Fibroblast of lung (primary cell): ENCODE measurements around the gene DNAH17. TPM values are rescaled to one million over a fixed set of nuclear protein-coding genes. Genes with fewer than 3 reads are reported as not detected.

Experiments
- DNase-seq, 2 donors: peaks; one replicate each; pipeline versions ENCODE4 v3.0.0 to v3.0.0-alpha.2; 2010; ENCODE audit warnings: low read depth in 2 of 2
- H2AFZ ChIP-seq: 2 replicates; pipeline ENCODE4 v1.5.1; 2012; ENCODE audit warnings: low read length, control low read depth, inconsistent platforms
- H3K27ac ChIP-seq: 2 replicates; pipeline ENCODE4 v1.5.1; 2011; ENCODE audit warnings: low read length, control low read depth; ENCODE audit not compliant: insufficient read depth
- H3K27me3 ChIP-seq: 2 replicates; pipeline ENCODE4 v1.5.1; 2011; ENCODE audit warnings: mild to moderate bottlenecking, low read length; ENCODE audit not compliant: control insufficient read depth, insufficient read depth
- H3K36me3 ChIP-seq: 2 replicates; pipeline ENCODE4 v1.5.1; 2011; ENCODE audit warnings: low read length; ENCODE audit not compliant: control insufficient read depth, insufficient read depth
- H3K4me1 ChIP-seq: 2 replicates; pipeline ENCODE4 v1.5.1; 2011; ENCODE audit warnings: low read length; ENCODE audit not compliant: control insufficient read depth, insufficient read depth; ENCODE audit errors: extremely low read depth
- H3K4me2 ChIP-seq: 2 replicates; pipeline ENCODE4 v1.5.1; 2011; ENCODE audit warnings: low read length, control low read depth; ENCODE audit not compliant: insufficient read depth; ENCODE audit errors: extremely low read depth
- H3K4me3 ChIP-seq, 4 experiments: fragments of 200-600 bp in 1 of 4; sonication (generic) in 1 of 4; replicated peaks in 1 of 4; 2 replicates each; pipeline ENCODE4 v1.5.1; 2011 to 2016; ENCODE audit warnings: low read length in 4 of 4, low read depth in 3 of 4, mild to moderate bottlenecking in 3 of 4, control low read depth in 2 of 4, inconsistent platforms in 1 of 4, mixed read lengths in 1 of 4; ENCODE audit not compliant: insufficient read depth in 1 of 4; ENCODE audit errors: control extremely low read depth in 1 of 4
- H3K79me2 ChIP-seq: 2 replicates; pipeline ENCODE4 v1.5.1; 2012; ENCODE audit warnings: mild to moderate bottlenecking, low read length, inconsistent platforms; ENCODE audit not compliant: control insufficient read depth, insufficient read depth
- H3K9ac ChIP-seq: 2 replicates; pipeline ENCODE4 v1.5.1; 2011; ENCODE audit warnings: mild to moderate bottlenecking, low read length, control low read depth; ENCODE audit not compliant: insufficient read depth
- H3K9me3 ChIP-seq: 2 replicates; pipeline ENCODE4 v1.5.1; 2012; ENCODE audit warnings: low read depth, low read length; ENCODE audit not compliant: control insufficient read depth, insufficient read depth
- H4K20me1 ChIP-seq: 2 replicates; pipeline ENCODE4 v1.5.1; 2011; ENCODE audit warnings: low read length; ENCODE audit not compliant: control insufficient read depth, insufficient read depth; ENCODE audit errors: extremely low read depth
- EZH2 ChIP-seq: IDR thresholded peaks from 2 replicates; pipeline ENCODE4 v1.5.1; 2012; ENCODE audit warnings: low read length, control low read depth, mild to moderate bottlenecking; ENCODE audit errors: missing control alignments
- polyA plus RNA-seq, 2 donors: library from polyadenylated mRNA; depleted of rRNA in 1 of 2; stranded (reverse) in 1 of 2; unstranded in 1 of 2; fragments of >200 nt; gene quantifications; 2 replicates each; pipeline ENCODE4 v1.2.1, GENCODE V29; 2011 to 2012; ENCODE audit warnings: missing spikeins in 1 of 2
- total RNA-seq: library from RNA; depleted of rRNA; stranded (reverse); fragments of >200 nt; gene quantifications from 2 replicates; pipeline ENCODE4 v1.2.1, GENCODE V29; 2014
- TF ChIP-seq, protein P1 (sequence below), 2 donors: IDR thresholded peaks in 1 of 2; conservative IDR thresholded peaks in 1 of 2; 1 replicate in 1 of 2; 2 replicates in 1 of 2; pipeline ENCODE4 v1.5.1; 2011 to 2012; ENCODE audit warnings: low read length in 2 of 2, control low read depth in 1 of 2, inconsistent platforms in 1 of 2, low read depth in 1 of 2, mild to moderate bottlenecking in 1 of 2

DNAH17 gene
- total and polyA plus RNA-seq, 2 donors (not counting 1 experiment from before 2014, with no cell fraction given): not detected

DNA sequence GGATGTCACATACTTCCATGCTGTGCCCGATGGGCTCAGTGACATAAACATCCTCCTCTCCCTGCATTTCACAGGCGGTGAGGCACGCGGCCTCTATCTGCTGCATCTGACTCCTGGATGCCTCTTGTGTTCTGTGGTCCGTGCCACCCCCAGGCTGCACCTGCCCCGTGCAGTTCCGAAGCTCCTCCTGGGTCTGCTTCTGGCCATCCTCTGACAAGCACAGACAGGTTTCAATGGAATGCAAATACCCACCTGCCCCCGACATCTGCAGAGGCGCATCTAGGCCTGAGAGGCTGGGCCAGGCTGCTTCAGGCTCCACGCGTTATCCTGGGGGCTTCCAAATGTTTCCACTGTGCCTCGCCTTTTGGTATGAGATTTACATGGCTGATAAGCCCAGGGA lies 46.3 kb upstream of the DNAH17 start:
- no peaks in the 10 kb centered on the region for H3K9me3 ChIP-seq
- no peaks in the 10 kb centered on the region for H4K20me1 ChIP-seq
- H3K36me3 ChIP-seq: no peaks in the 10 kb centered on the region
- TF ChIP-seq EZH2: no peak
- TF ChIP-seq, protein P1, sequence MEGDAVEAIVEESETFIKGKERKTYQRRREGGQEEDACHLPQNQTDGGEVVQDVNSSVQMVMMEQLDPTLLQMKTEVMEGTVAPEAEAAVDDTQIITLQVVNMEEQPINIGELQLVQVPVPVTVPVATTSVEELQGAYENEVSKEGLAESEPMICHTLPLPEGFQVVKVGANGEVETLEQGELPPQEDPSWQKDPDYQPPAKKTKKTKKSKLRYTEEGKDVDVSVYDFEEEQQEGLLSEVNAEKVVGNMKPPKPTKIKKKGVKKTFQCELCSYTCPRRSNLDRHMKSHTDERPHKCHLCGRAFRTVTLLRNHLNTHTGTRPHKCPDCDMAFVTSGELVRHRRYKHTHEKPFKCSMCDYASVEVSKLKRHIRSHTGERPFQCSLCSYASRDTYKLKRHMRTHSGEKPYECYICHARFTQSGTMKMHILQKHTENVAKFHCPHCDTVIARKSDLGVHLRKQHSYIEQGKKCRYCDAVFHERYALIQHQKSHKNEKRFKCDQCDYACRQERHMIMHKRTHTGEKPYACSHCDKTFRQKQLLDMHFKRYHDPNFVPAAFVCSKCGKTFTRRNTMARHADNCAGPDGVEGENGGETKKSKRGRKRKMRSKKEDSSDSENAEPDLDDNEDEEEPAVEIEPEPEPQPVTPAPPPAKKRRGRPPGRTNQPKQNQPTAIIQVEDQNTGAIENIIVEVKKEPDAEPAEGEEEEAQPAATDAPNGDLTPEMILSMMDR (conservative IDR thresholded peaks at IDR 0.05 in 1 of 2, IDR thresholded peaks at IDR 0.05 in 1 of 2; ENCODE audit: low read depth in 1 of 2, low read length in 2 of 2): no peak
- no peak overlapping the region for H3K4me2 ChIP-seq
- no peaks in the 10 kb centered on the region for H3K27me3 ChIP-seq
- H3K79me2 ChIP-seq: no peaks in the 10 kb centered on the region
- no peak overlapping the region for H3K4me3 ChIP-seq
- no peak overlapping the region for H3K27ac ChIP-seq
- no peaks in the 10 kb centered on the region for H3K4me1 ChIP-seq
- no peak overlapping the region for H2AFZ ChIP-seq
- no peak for DNase-seq
- no peak overlapping the region for H3K9ac ChIP-seq

DNA sequence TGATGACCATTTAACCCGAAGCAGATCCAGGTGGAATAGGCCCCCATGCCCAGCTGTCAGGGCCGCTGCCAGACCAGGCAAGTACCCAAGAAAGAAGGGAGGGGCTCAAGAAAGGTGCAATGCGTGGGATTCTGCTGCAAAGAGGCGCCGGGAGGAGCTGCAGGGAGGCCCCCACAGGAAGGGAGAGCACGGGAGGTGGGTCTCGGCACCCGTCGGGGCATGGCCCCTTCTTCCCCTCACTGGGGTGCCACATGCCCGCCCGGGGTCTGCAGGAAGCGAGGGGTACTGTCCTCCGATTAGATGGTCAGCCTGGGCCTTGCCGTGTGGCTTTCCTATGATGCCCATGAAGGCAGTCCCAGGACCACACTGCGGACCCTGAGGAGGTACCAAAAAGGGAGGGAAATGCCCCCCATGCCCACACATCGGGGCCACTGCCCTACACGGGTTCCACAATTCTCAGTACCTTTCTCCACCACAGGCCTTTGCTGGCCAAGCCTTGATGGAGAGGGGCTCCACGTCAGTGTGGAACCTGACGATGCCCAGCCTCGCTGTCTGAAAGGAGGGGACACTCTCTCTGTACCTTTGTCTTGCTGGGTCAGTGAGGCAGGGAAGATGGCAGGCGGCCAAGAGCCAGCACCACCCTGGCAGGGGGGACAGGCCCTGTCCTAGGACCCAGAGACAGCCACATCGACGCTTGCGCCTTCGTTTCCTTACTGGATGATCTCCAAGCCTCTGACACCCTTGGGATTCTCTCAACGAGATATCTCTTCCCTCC lies 45.5 kb upstream of the DNAH17 start:
- Histone ChIP-seq H2AFZ (no peak overlapping the region), H3K4me3 (no peak overlapping the region), H3K9ac (no peak overlapping the region), H3K27ac (no peak overlapping the region), H4K20me1 (no peaks in the 10 kb centered on the region), H3K9me3 (no peaks in the 10 kb centered on the region), H3K79me2 (no peaks in the 10 kb centered on the region), H3K27me3 (peaks cover 2% of the 10 kb centered on the region), H3K36me3 (no peaks in the 10 kb centered on the region), H3K4me2 (no peak overlapping the region), H3K4me1 (no peaks in the 10 kb centered on the region)
- no peak for TF ChIP-seq EZH2
- DNase-seq: no peak

DNA sequence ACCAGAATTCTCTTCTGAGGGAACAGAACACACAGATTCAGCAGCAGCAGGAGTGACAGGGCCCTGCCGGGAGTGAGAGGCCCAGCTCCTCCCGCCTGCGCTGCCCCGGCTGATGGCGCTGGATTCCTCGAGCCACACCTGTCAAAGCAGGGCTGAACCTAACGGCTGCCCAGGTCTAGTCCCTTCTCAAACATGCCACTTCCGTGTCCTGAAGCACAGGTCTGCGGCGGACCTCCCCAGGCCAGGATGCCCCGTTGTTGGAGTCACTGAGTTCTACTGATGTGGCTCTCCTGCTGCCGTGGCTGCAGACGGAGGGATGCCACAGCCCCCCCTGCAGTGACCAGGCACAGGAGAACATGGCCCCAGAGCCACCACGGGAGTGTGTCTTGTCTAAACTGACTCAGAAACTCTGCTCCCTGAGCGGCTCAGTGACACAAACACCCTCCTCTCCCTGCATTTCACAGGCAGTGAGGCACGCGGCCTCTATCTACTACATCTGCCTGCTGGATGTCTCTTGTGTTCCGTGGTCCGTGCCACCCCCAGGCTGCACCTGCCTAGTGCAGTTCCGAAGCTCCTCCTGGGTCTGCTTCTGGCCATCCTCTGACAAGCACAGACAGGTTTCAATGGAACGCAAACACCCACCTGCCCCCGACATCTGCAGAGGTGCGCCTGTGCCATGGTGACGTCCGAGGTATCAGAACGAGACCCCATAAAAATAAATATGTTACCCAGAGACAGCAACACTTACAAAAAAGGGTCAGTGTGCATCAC lies 44.7 kb upstream of the DNAH17 start:
- no peak overlapping the region for H2AFZ ChIP-seq
- H3K27ac ChIP-seq: no peak overlapping the region

More for the DNA sequence above, 44.7 kb upstream of the DNAH17 start:
- DNase-seq: no peak
- no peaks in the 10 kb centered on the region for H3K4me1 ChIP-seq
- H3K9me3 ChIP-seq: no peaks in the 10 kb centered on the region
- H3K4me2 ChIP-seq: no peak overlapping the region
- H3K27me3 ChIP-seq: peaks cover 2% of the 10 kb centered on the region
- H3K4me3 ChIP-seq: no peak overlapping the region
- H3K79me2 ChIP-seq: no peaks in the 10 kb centered on the region
- no peak for TF ChIP-seq EZH2
- TF ChIP-seq, protein P1 (conservative IDR thresholded peaks at IDR 0.05 in 1 of 2, IDR thresholded peaks at IDR 0.05 in 1 of 2; ENCODE audit: low read depth in 1 of 2, low read length in 2 of 2): no peak
- H3K9ac ChIP-seq: no peak overlapping the region
- H3K36me3 ChIP-seq: no peaks in the 10 kb centered on the region
- H4K20me1 ChIP-seq: no peaks in the 10 kb centered on the region
